WI38 (cell line): ENCODE data around the gene PHAF1.

ENCODE experiments used
- H3K4me3 ChIP-seq: 2 replicates; pipeline ENCODE4 v1.5.1; 2011; ENCODE audit warnings: low read depth, mild to moderate bottlenecking, control low read depth, low read length
- CTCF ChIP-seq: IDR thresholded peaks from 2 replicates; pipeline ENCODE4 v1.5.1; 2012; ENCODE audit warnings: low read depth, mild to moderate bottlenecking, control low read depth, low read length

The PHAF1 gene

GRCh38 chr16:67082891-67083290, 26.9 kb upstream of the PHAF1 start:
- no peak overlapping the region for H3K4me3 ChIP-seq
- no peak for TF ChIP-seq CTCF

- no peak overlapping the region for H3K4me3 ChIP-seq
- TF ChIP-seq CTCF = no peak
Measured at GRCh38 chr16:67084345-67085028, 25.3 kb upstream of the PHAF1 start.

GRCh38 chr16:67086822-67087221, 22.9 kb upstream of the PHAF1 start:
- no peak overlapping the region for H3K4me3 ChIP-seq
- TF ChIP-seq CTCF = no peak

- no peak overlapping the region for H3K4me3 ChIP-seq
- no peak for TF ChIP-seq CTCF
Measured at GRCh38 chr16:67087291-67087690, 22.4 kb upstream of the PHAF1 start.

- no peak for TF ChIP-seq CTCF
- H3K4me3 ChIP-seq = no peak overlapping the region
Measured at GRCh38 chr16:67087803-67088202, 21.9 kb upstream of the PHAF1 start.

- TF ChIP-seq CTCF = no peak
- no peak overlapping the region for H3K4me3 ChIP-seq
Measured at GRCh38 chr16:67088551-67088950, 21.2 kb upstream of the PHAF1 start.

GRCh38 chr16:67089101-67089500, 20.6 kb upstream of the PHAF1 start:
- no peak for TF ChIP-seq CTCF
- H3K4me3 ChIP-seq = no peak overlapping the region
